ENCODE data around the gene IRF2BP1. TPM values are rescaled to one million over a fixed set of nuclear protein-coding genes. Genes with fewer than 3 reads are reported as not detected.

IRF2BP1 gene
- total RNA-seq, 1 donor from 2014 or later, result 18.8 TPM

GRCh38 chr19:45876411-45877197 lies 9.3 kb downstream of the IRF2BP1 start:
- peak overlapping the region; percentile 64 for H3K4me3 Mint-ChIP-seq (ENCODE audit: unreplicated experiment)
- peak; percentile 17 for DNase-seq (ENCODE audit: low read depth)

GRCh38 chr19:45876161-45876410 lies 9.9 kb downstream of the IRF2BP1 start:
- no peak for FAIRE-seq
- Mint-ChIP-seq H3K27me3 (ENCODE audit: low read depth, unreplicated experiment) (peaks cover 2% of the 10 kb centered on the region), H3K36me3 (ENCODE audit: low read depth, unreplicated experiment) (peaks cover 2% of the 10 kb centered on the region), H3K27ac (ENCODE audit: unreplicated experiment) (peak overlapping the region; percentile 12), H3K4me1 (ENCODE audit: low read depth, unreplicated experiment) (peaks cover 7% of the 10 kb centered on the region), H3K9me3 (ENCODE audit: unreplicated experiment) (no peaks in the 10 kb centered on the region), H3K4me3 (ENCODE audit: unreplicated experiment) (peak overlapping the region; percentile 64)
- no peak for DNase-seq (ENCODE audit: low read depth)
- Histone ChIP-seq H3K27me3 (ENCODE audit: insufficient read depth, low read length) (no peaks in the 10 kb centered on the region), H3K4me2 (ENCODE audit: low read length) (peak overlapping the region; percentile 76), H3K4me1 (ENCODE audit: insufficient read depth, low read length) (peaks cover 11% of the 10 kb centered on the region), H3K4me3 (ENCODE audit: insufficient read depth, low read depth, low read length) (no peak overlapping the region), H3K9me3 (ENCODE audit: insufficient read depth, low read depth, low read length) (no peaks in the 10 kb centered on the region), H3K27ac (ENCODE audit: low read depth, low read length) (no peak overlapping the region), H2AFZ (ENCODE audit: low read depth, low read length) (peak overlapping the region; percentile 83), H4K20me1 (ENCODE audit: insufficient read depth, low read length) (no peaks in the 10 kb centered on the region), H3K79me2 (ENCODE audit: insufficient read depth, low read length) (no peaks in the 10 kb centered on the region), H3K9ac (ENCODE audit: low read length) (peak overlapping the region; percentile 69), H3K36me3 (ENCODE audit: insufficient read depth, low read length) (no peaks in the 10 kb centered on the region)
- no peak for TF ChIP-seq CTCF (IDR thresholded peaks at IDR 0.05; ENCODE audit: insufficient read depth, low read depth, low read length)
- no peak for TF ChIP-seq EZH2 (IDR thresholded peaks at IDR 0.05; ENCODE audit: insufficient read depth, low read length)

More at GRCh38 chr19:45876411-45877197, 9.3 kb downstream of the IRF2BP1 start:
- Mint-ChIP-seq H3K36me3 (ENCODE audit: low read depth, unreplicated experiment) (peaks cover 2% of the 10 kb centered on the region), H3K4me1 (ENCODE audit: low read depth, unreplicated experiment) (peaks cover 9% of the 10 kb centered on the region), H3K9me3 (ENCODE audit: unreplicated experiment) (no peaks in the 10 kb centered on the region), H3K27me3 (ENCODE audit: low read depth, unreplicated experiment) (peaks cover 2% of the 10 kb centered on the region), H3K27ac (ENCODE audit: unreplicated experiment) (peak overlapping the region; percentile 12)
- Histone ChIP-seq H3K4me1 (ENCODE audit: insufficient read depth, low read length) (peaks cover 11% of the 10 kb centered on the region), H3K27ac (ENCODE audit: low read depth, low read length) (no peak overlapping the region), H2AFZ (ENCODE audit: low read depth, low read length) (peak overlapping the region; percentile 83), H3K4me2 (ENCODE audit: low read length) (peak overlapping the region; percentile 76), H3K4me3 (ENCODE audit: insufficient read depth, low read depth, low read length) (no peak overlapping the region), H3K79me2 (ENCODE audit: insufficient read depth, low read length) (no peaks in the 10 kb centered on the region), H3K9me3 (ENCODE audit: insufficient read depth, low read depth, low read length) (no peaks in the 10 kb centered on the region), H3K9ac (ENCODE audit: low read length) (peak overlapping the region; percentile 69), H4K20me1 (ENCODE audit: insufficient read depth, low read length) (peaks cover 2% of the 10 kb centered on the region), H3K36me3 (ENCODE audit: insufficient read depth, low read length) (no peaks in the 10 kb centered on the region), H3K27me3 (ENCODE audit: insufficient read depth, low read length) (no peaks in the 10 kb centered on the region)
- FAIRE-seq, result no peak
- TF ChIP-seq EZH2 (IDR thresholded peaks at IDR 0.05; ENCODE audit: insufficient read depth, low read length) (no peak), CTCF (IDR thresholded peaks at IDR 0.05; ENCODE audit: insufficient read depth, low read depth, low read length) (no peak)

- Histone ChIP-seq H3K4me2 (ENCODE audit: low read length) (no peak overlapping the region), H3K79me2 (ENCODE audit: insufficient read depth, low read length) (no peaks in the 10 kb centered on the region), H3K9ac (ENCODE audit: low read length) (no peak overlapping the region), H3K4me3 (ENCODE audit: insufficient read depth, low read depth, low read length) (no peak overlapping the region), H3K9me3 (ENCODE audit: insufficient read depth, low read depth, low read length) (no peaks in the 10 kb centered on the region), H2AFZ (ENCODE audit: low read depth, low read length) (no peak overlapping the region), H3K27ac (ENCODE audit: low read depth, low read length) (no peak overlapping the region), H3K27me3 (ENCODE audit: insufficient read depth, low read length) (no peaks in the 10 kb centered on the region), H3K36me3 (ENCODE audit: insufficient read depth, low read length) (no peaks in the 10 kb centered on the region), H4K20me1 (ENCODE audit: insufficient read depth, low read length) (no peaks in the 10 kb centered on the region), H3K4me1 (ENCODE audit: insufficient read depth, low read length) (peaks cover 11% of the 10 kb centered on the region)
- H3K36me3 Mint-ChIP-seq (ENCODE audit: low read depth, unreplicated experiment), result no peaks in the 10 kb centered on the region
- H3K27me3 Mint-ChIP-seq (ENCODE audit: low read depth, unreplicated experiment), result no peaks in the 10 kb centered on the region
- FAIRE-seq (no peak), DNase-seq (ENCODE audit: low read depth) (no peak)
- peaks cover 5% of the 10 kb centered on the region for H3K4me1 Mint-ChIP-seq (ENCODE audit: low read depth, unreplicated experiment)
- H3K4me3 Mint-ChIP-seq (ENCODE audit: unreplicated experiment), result no peak overlapping the region
- peak overlapping the region; percentile 2 for H3K27ac Mint-ChIP-seq (ENCODE audit: unreplicated experiment)
- H3K9me3 Mint-ChIP-seq (ENCODE audit: unreplicated experiment), result no peaks in the 10 kb centered on the region
- TF ChIP-seq CTCF (IDR thresholded peaks at IDR 0.05; ENCODE audit: insufficient read depth, low read depth, low read length) (no peak), EZH2 (IDR thresholded peaks at IDR 0.05; ENCODE audit: insufficient read depth, low read length) (no peak)
Measured at GRCh38 chr19:45874620-45874966, 11.3 kb downstream of the IRF2BP1 start.

Data from astrocyte (in vitro differentiated cells and primary cell).